ENCODE data around the gene USP2.
"Not testable (repeated sequence)": the region's sequence is repeated elsewhere in the genome, so short reads cannot be mapped to it uniquely, and the experiment has no call there.

USP2 gene

DNA sequence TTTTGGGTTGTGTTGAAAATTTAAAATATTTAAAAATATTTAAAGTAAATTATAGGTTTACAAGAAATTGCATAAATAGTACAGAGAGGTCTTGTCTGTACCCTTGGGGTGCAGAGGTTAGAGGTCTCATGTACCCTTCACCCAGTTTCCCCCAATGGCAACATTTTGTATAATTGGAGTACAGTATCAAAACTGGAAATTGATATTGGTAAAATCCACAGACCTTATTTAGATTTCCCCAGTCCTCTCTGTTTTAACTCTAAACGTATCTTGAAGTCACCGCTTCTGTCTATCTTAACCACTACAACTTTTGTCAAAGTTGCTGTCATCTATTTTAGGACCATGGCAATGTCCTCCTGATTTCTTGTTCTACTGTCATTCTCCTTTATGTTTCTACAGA lies 30.6 kb upstream of the USP2 start:
- no peak for DNase-seq

DNA sequence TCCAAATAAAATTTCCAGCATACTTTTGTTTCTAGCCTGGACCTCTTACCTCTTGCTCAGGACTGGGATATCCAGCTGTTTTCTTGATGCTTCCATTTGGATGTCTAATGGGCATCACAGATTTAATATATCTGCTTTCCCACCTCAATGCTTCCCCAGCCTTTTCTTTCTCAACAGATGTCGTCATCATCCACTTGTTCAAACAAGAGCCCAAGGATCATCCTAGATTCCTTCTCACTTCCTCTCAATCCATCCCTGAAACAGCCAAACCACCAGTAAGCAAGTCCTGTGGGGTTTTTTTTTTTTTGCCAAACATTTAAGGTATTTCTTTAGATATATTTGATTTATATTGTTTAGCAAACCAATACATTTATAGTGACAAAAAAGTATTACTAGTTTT lies 29.0 kb upstream of the USP2 start:
- DNase-seq = no peak

DNA sequence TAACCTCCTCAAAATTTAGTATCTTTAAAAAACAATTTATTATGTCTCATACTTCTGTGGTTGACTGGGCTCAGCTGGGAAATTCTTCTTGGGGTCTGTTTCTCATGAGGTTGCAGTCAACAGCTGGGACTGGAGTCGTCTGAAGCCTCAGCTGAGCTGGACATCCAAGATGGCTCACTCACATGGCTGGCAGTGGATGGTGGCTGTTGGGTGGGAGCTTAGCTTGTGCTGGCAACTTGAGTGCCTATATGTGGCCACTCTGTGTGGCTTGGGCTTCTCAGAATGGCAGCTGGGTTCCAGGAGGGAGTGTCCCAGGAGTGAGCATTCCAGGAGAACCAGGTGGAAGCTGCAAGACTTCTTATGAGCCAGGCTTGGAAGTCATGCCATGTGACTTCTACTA lies 28.2 kb upstream of the USP2 start:
- DNase-seq = no peak

DNA sequence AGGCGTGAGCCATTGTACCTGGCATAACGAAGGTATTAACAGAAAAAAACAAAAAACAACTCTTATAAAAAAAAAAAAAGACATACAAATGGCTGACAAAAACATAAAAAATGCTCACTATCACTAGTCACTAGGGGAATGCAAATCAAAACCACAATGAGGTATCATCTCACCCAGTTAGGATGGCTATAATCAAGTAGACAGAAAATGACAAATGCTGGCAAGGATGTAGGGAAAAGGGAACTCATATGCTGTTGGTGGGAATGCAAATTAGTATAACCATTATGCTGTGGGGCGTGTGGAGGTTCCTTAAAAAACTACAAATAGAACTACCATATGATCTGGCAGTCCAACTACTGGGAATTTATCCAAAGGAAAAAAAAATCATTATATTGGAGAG lies 24.5 kb upstream of the USP2 start:
- no peak for DNase-seq

DNA sequence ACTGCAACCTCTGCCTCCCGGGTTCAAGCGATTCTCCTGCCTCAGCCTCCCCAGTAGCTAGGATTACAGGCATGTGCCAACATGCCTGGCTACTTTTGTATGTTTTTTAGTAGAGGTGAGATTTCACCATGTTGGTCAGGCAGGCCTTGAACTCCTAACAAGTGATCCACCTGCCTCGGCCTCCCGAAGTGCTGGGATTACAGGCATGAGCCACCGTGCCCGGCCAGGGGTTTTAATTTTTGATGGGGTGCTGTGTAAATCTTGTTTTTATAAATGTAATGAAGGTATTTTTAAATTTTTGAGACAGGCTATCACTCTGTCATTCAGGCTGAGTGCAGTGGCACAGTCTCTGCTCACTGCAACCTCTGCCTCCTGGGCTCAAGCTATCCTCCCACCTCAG lies 24.0 kb upstream of the USP2 start:
- DNase-seq = not testable (repeated sequence)

DNA sequence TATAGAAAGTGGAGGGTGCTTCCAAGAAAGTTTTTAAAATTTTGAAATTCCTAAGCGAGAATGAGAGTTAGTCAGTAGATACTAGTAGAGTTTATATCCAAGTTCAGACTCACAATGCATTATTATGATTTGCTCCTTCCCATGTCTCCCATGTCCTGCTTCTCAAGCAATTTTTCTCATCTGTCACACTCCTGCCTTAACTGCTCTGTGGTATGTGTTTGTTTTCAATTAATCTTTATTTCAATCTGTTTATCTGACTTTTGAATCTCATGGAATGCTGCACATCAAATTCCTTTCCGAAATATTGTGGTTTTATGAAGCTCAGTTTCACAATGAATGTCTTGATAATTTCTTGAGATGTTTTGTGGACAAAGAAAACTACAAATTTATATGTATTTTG lies 23.4 kb upstream of the USP2 start:
- no peak for DNase-seq

DNA sequence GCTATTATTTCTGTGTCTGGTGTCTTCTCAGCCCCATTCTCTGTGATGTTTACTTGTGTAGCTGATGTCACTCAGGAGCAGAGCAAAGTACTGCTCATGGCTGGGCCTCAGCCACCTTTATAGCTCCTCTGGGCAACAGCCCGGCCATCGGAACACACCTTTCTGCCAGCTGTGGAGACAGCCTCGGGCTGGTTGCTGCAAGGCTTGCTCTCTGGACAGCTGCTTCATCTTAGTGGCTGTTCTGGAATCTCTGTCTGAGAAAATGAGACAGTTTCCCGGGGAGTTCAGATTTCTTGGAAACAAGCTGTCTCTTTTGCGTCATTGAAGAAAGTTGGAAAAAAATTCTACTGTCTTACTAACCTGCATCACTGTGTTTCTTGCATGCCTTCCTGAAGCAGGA lies 21.5 kb upstream of the USP2 start:
- no peak for DNase-seq

DNA sequence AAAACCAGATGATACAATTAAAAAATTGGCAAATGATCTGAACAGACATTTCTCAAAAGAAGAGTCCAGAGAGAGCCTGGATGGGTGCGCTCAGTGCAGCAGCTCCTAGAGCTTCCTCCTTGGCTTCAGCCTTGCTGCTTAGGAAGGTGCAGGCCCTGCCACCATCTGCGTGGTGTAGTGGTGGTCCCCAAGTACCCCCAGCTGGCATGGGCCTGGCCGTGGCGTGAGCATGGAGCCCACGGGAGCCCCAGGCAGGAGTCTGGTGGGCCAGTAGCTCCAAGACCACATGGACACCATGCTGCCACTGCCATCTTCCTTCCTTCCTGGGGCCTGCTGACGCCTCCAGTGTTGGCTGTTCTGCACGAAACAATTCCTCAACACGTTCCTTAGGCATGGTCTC lies 21.0 kb upstream of the USP2 start:
- no peak for DNase-seq

DNA sequence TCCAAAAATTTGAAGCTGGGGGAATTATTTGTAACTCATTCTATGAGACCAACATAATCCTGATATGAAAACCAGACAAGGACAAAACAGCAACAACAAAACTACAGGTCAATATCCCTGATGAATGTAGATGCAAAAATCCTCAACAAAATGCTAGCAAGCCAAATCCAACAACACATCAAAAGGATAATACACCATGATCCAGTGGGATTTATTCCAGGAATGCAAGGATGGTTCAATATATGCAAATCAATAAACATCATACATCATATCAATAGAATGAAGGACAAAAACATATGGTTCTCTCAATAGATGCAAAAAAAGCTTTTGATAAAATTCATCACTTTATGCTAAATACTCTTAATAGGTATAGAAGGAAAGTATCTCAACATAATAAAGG lies 19.4 kb upstream of the USP2 start:
- DNase-seq = no peak

DNA sequence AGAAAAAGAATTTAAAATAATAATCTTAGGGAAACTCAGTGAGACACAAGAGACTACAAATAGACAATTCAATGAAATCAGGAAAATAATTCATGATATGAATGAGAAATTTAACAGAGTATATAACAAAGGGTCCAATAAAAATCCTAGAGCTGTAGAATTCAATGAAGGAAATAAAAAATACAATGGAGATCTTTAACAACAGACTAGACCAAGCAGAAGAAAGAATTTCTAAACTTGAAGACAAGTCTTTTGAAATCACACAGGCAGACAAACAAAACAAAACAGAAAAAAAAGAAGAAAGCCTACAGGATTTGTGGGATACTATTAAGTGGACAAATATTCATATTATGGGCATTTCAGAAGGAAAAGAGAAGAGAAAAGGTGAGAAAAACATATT lies 16.2 kb upstream of the USP2 start:
- DNase-seq = no peak

DNA sequence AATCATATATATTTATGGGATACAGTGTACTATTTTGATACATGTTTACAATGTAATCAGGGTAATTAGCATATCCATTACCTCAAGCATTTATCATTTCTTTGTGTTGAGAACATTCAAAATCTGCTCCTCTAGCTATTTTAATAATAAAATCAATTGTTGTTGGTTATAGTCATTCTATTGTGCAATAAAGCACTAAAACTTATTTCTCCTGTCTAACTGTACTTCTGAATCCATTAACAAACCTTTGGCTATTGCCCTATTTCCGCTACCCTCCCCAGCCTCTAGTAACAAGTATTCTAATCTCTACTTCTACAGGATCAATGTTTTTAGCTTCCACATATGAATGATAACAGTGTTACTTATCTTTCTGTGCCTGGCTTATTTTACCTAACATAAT lies 15.3 kb upstream of the USP2 start:
- no peak for DNase-seq

DNA sequence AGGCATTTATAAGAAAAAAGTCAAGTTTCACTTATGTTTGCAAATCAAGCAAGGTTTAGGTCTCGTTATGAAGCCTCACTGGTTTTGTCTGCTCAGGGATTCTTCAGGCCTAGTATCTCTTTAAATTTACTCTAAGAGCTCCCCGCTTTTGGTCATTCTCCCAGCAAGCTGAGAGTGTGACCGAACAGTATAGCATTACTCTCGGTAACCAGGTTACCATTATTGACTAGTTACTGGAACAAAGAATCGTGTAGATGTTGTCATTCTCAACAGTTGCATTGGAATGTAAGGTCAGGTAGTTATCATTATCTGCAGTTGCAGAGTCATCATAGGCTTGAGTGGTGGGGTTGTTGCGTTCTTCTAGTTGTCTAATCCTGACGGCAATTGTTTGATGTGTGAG lies 9.8 kb upstream of the USP2 start:
- DNase-seq = no peak

DNA sequence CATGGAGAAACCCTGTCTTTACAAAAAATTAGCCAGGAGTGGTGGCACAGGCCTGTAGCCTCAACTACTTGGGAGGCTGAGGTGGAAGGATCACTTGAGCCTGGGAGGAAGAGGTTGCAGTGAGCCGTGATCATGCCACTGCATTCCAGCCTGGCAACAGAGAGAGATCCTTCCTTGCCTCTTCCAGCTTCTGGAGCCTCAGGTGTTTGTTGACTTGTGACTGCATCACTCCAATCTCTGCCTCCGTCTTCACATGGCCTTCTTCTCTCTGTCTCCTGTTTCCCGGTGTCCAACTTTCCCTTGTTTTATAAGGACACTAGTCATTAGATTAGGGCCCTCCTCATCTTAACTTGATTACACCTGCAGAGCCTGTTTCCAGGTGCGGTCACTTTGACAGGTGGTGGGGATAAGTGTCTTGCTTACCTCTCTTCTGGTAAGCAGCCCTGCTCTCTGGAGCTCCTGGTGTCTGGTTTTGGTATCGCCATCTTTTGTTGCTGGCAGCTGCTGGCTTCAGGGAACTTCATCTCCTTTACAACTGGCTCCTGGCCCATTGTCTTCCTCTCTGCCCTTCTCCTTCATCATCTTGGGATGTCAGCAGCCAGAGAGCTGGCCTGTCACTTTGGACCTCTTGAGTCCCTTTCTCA lies 8.2 kb upstream of the USP2 start:
- DNase-seq = no peak

DNA sequence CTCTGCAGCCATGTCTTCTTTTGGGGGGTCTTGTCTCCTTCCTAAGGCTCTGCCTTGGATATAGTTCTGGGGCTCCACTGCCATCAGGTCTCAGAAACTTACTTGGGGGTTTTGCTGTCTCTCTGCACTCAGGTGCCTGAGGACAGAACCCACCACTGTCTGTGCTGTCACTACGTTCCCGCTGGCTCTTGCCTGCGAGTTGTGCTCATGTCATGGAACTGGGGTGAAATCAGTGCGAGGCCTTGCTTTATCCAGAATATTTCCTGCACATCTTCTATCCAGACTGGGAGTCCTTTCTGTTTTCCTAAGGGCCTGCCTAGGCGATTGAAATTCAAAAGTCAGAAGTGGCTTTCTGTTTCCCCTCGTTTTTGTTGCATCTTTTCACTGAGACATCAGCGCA lies 6.6 kb upstream of the USP2 start:
- DNase-seq = no peak

DNA sequence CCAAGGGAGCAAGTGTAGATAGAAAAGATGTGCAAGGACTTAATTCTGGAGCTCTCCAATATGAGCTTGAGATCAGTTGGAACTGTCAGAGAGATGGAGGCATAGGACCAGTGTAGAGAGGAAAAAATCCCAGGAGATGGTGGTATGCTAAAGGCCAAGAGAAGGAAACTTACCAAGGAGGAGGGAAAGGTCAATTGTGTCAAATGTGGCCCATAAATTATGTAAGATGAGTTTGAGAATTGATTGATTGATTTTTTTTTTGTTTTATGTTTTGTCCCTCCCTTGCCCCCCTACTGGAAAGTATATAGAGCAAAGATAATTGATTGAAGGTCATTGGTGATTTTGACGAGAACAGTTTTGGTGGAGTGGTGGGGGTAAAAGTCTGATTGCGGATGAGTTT lies 2.8 kb upstream of the USP2 start:
- no peak for DNase-seq

DNA sequence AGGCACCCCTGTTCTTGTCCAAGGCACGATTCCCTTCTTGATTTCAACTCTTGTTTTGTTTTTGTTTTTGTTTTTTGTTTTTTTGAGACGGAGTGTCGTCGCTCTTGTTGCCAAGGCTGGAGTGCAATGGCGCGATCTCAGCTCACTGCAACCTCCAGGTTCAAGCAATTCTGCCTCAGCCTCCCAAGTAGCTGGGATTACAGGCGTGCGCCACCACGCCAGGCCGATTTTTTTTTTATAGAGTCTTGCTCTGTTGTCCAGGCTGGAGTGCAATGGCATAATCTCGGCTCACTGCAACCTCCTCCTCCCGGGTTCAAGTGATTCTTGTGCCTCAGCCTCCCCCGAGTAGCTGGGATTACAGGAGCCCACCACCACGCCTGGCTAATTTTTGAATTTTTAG lies 1.0 kb upstream of the USP2 start:
- not testable (repeated sequence) for DNase-seq

DNA sequence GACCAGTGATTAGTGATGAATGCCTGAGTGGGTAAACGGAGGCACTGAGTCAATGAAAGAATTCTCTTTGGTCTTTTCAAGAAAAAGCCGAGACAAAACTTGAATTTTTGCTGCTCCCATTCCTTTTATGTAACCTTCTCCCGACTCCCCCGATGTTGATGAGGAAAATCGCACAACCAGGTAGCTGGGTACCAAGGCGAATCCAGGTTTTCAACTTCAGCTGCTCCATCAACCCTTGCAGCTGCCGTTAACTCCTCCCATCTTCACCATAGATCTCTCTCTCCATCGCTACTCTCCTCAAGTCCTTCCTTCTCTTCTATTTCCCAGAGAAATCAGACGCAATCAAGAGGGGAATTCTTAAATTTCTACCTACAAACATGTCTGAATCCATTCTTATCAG lies 611 bp upstream of the USP2 start:
- no peak for DNase-seq

DNA sequence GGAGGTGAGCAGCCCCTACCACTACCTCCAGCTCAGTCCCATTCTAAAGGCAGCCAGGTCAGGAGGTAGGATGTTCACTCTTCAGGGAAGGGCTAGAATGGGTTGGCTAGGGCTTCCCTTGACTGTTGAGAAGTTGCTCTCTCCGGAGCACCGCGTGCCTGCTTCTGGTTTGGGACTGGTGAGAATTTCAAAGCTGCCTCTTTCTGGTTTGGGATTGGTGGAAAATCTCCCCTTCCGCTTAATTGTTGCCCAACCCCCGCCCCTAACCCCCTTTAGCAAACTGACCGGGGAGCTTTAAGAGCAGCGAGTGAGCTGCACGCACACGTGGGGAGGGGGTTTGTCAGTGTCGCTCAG lies 686 bp downstream of the USP2 start:
- no peak for DNase-seq

DNA sequence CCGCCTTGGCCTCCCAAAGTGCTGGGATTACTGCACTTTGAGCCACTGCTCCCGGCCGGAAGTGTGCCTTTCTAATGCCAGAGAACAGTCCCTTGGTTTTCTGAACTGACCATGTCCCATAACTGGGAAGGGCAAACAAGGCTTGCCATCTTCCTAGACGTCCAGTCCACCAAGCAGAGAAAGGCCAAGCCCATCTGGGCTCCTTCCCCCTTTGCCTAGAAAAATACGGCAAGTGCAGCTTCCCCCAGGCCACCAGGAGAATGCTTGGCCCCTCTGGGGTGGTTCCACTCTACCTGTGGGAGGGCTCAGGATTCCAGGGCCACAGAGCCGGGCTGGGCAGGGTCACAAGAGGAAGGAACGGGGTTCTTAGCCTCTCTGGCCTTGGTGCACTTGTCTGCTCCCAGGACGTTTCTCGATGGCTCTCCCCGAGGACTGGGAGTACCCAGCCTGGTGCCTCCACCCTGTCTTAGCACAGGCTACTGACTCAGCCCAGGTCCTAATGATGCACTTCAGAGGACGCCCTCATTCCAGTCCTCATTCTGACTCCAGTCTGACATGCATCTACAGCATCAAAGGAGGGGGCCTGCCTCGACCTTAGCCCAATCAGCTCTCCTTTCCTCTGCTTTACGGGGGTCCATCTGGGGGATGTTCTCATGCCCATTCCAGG lies 1.2 kb downstream of the USP2 start:
- DNase-seq = no peak

DNA sequence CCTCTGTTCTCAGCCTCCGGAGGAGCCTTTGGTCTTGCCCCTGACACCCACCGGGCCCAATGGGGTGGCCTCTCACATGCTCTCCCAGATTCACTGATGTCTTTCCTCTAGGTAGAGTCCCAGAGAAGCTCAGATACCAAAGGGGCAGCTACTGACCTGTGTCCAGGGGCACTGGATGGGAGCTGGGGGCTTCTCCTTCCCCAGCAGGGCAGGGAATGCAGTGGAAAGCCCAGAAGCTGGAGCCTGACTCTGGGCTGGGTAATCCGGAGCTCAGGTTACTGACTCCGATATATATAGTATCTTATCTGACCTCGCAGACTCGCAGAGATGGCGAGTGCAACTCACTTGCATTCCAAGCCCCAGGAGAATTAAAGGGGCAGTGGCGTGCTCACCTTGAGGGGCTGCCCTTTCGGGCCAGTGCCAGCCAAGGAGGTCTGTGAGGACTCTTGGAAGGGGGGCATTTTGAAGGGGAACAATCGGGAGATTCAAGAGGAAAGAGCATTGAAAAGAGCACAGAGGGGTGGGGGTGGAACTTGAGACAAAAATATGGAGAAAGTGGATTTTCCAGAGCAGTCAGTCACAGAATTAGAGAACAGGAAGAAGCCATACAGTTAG lies 2.5 kb downstream of the USP2 start:
- no peak for DNase-seq

DNA sequence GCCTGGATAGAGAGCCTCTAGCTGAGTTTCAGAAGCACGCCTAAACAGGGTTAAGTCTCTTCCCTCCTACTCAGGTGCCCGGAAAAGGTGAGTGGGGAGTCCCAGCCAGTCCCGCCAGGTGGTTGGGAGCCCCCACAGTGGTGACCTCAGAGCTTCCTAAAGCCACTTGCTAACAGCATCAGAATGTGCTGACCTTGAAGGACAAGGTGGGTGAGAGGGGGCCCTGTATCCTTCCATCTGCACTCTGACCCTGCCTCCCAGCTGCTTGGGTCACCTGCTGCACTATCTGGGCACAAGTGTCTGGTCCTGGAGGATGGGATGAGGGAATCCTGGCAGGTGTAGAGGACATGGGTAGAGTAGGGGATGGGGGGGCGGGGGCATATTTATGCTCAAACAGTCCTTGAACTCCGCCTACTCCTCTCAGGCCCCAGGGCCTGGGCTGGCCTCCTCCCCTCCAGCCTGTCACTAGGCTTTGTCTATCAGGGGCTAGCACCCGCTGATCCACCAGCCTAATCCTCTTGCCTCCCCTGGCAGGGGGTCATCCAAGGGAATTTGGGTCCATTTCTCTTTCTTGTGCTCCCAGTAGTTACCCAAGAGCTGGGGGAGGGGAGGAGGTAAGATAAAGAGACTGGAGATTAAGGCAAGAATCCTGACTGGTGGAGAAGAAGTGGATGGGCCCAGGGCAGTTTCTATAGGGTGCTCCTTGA lies 3.4 kb downstream of the USP2 start:
- no peak for DNase-seq

DNA sequence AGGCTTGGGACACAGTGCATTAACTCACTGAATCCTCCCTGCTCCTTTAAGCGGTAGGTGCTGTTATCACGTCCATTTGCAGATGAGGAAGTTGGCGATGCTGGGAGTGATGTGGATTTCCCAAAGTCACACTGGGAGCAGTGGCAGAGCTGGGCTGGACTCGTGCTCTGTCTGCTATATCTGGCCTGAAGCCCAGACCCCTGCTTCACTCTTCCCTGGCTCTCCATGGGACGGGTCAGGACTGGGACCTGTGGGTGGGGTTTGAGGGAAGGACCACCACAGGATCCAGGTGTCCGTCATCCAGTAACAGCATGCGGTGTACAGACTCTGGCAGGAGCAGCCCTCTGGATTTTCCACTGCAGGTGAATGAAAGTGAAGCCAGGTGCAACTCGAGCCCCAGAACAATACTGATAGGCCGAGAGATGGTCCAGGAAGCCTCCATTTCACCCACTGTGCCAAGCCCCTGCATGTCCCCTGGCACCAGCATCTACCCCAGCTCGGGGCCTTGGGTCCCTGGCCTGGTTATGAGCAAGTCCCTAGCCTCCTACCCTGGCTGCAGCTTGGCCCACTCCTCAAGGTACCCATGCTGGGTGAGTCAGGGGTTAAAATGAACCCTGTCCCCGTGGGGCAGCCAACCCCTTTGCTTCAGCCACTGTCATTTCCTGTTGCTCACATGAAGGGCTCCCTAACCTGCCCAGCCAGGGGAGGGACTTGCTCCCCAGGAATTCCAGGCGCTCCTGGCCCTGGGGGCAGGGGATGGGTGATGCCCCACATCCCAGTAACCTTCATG lies 4.2 kb downstream of the USP2 start:
- no peak for DNase-seq

DNA sequence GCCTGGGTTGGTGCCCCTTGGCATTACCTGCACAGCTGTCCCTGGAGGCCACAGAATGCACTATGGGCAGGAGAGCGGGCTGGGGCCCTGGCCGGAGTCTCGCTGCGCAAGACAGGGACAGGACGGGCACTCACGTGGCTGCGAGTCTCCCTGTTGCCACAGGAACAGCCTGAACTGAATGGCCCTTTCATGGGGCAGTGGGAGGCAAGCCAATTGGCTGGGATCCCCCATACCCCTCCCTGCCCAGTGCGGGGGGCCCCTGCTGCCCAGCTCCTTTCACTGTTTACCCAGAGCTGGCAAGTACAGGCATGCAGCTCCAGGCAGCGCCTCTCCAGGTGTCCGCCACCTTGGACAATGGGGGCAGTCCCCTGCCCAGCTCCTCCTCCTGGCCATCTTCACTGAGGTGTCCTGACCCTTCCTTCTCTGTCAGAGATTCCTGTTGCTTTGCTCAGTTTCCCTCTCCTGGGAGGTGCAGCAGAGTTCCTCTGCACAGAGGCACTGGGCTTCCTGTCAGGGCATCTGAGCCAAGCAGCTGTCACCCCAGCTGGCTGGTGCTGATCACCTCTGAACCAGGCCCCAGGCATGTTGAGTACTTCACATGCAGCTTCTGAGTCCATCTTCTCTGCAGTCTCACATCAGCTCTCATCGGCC lies 5.2 kb downstream of the USP2 start:
- DNase-seq = no peak

Measured in stimulated activated CD8-positive, alpha-beta memory T cell treated with anti-CD3 and anti-CD28 coated beads, Interleukin-4, amount 100 ng/mL, for 48 hours (primary cell).